GM18508 (cell line): ENCODE measurements around the gene GDPD3.

Experiments used
- ATAC-seq: cut with Tn5 transposase; IDR thresholded peaks from one replicate; pipeline ENCODE4 v1.9.1; 2021; ENCODE audit warnings: moderate number of reproducible peaks; ENCODE audit not compliant: insufficient read depth, unreplicated experiment

The GDPD3 gene

GRCh38 chr16:30096105-30096861 lies 17.1 kb downstream of the GDPD3 start, which contains the start of gene YPEL3:
Gene YPEL3 (minus strand): TSS chr16:30096213. CDS start chr16:30095482, 731 bp downstream.
- no peak for ATAC-seq

GRCh38 chr16:30095166-30096078 lies 17.9 kb downstream of the GDPD3 start:
- no peak for ATAC-seq

- ATAC-seq = no peak
Observed at GRCh38 chr16:30094541-30095165, 18.7 kb downstream of the GDPD3 start.

- peak; percentile 34 for ATAC-seq
Observed at GRCh38 chr16:30092373-30093010, 20.8 kb downstream of the GDPD3 start.

- no peak for ATAC-seq
Observed at GRCh38 chr16:30091474-30092372, 21.6 kb downstream of the GDPD3 start, which contains the start of gene TBX6. Gene TBX6 (minus strand): TSS chr16:30091924. CDS start chr16:30091193, 731 bp downstream.

- no peak for ATAC-seq
Observed at GRCh38 chr16:30090610-30091331, 22.6 kb downstream of the GDPD3 start.

- no peak for ATAC-seq
Observed at GRCh38 chr16:30088832-30089624, 24.3 kb downstream of the GDPD3 start.

- no peak for ATAC-seq
Observed at GRCh38 chr16:30088237-30088831, 25.0 kb downstream of the GDPD3 start.

- ATAC-seq = no peak
Observed at GRCh38 chr16:30087181-30087898, 26.0 kb downstream of the GDPD3 start.

GRCh38 chr16:30086291-30087140 lies 26.8 kb downstream of the GDPD3 start:
- no peak for ATAC-seq

GRCh38 chr16:30085820-30086219 lies 27.5 kb downstream of the GDPD3 start:
- no peak for ATAC-seq

- no peak for ATAC-seq
Observed at GRCh38 chr16:30085247-30085646, 28.1 kb downstream of the GDPD3 start.

- ATAC-seq = no peak
Observed at GRCh38 chr16:30084816-30085159, 28.5 kb downstream of the GDPD3 start.

- ATAC-seq = no peak
Observed at GRCh38 chr16:30084096-30084815, 29.1 kb downstream of the GDPD3 start.
